PC-3 (cell line): ENCODE data around the gene PPP2R3A. TPM values are rescaled to one million over a fixed set of nuclear protein-coding genes. Genes with fewer than 3 reads are reported as not detected.

Source experiments
- ATAC-seq: fragments of 200-7000 bp; cut with Tn5 transposase; 2 replicates; pipeline ENCODE4 v1.9.1; 2020; ENCODE audit warnings: mild to moderate bottlenecking, moderate library complexity
- BruUV-seq: library from RNA; stranded (reverse); fragments of 400-500 nt; replicated peaks from 2 replicates; lab custom pipeline; 2021; lab: Mats Ljungman, UMichigan
- CTCF ChIA-PET: fragments of 300-600 bp; sonication (Branson Sonifier 250); formaldehyde crosslinking; loops from one replicate; lab custom pipeline; 2022; ENCODE audit warnings: antibody characterized with exemption; lab: Charles Lee
- POLR2A ChIA-PET: fragments of 300-600 bp; sonication (Branson Sonifier 250); formaldehyde crosslinking; loops from one replicate; lab custom pipeline; 2022; ENCODE audit warnings: antibody characterized with exemption; ENCODE audit not compliant: unreplicated experiment; lab: Charles Lee
- DNase-seq: peaks from one replicate; pipeline ENCODE4 v3.0.0-alpha.2; 2015
- H2AFZ ChIP-seq: fragments of 300-600 bp; sonication (generic); 2 replicates; pipeline ENCODE4 v1.6.0; 2016; ENCODE audit warnings: antibody characterized with exemption, low read length
- H3F3A ChIP-seq: fragments of 300-600 bp; sonication (generic); one replicate; pipeline ENCODE4 v1.6.0; 2017; ENCODE audit warnings: antibody characterized with exemption, low read length, control low read depth, mild to moderate bottlenecking; ENCODE audit not compliant: unreplicated experiment
- H3K27ac ChIP-seq: fragments of 300-600 bp; sonication (generic); 2 replicates; pipeline ENCODE4 v1.5.1; 2016; ENCODE audit warnings: mild to moderate bottlenecking, low read length
- H3K27me3 ChIP-seq: fragments of 300-600 bp; sonication (generic); 2 replicates; pipeline ENCODE4 v1.6.1; 2016; ENCODE audit warnings: low read length, mixed read lengths
- H3K36me3 ChIP-seq: fragments of 300-600 bp; sonication (generic); 2 replicates; pipeline ENCODE4 v1.6.1; 2016; ENCODE audit warnings: low read depth, mixed run types, low read length, mixed read lengths
- H3K4me1 ChIP-seq: fragments of 300-600 bp; sonication (generic); 2 replicates; pipeline ENCODE4 v1.5.1; 2016; ENCODE audit warnings: low read length; ENCODE audit not compliant: insufficient read depth
- H3K4me2 ChIP-seq: fragments of 300-600 bp; sonication (generic); 2 replicates; pipeline ENCODE4 v1.6.0; 2016; ENCODE audit warnings: low read length
- H3K4me3 ChIP-seq: fragments of 300-600 bp; sonication (generic); 2 replicates; pipeline ENCODE4 v1.5.1; 2016; ENCODE audit warnings: mild to moderate bottlenecking, low read length, mixed read lengths
- H3K79me2 ChIP-seq: fragments of 300-600 bp; sonication (generic); 2 replicates; pipeline ENCODE4 v1.6.1; 2017; ENCODE audit warnings: low read length, mixed read lengths
- H3K9ac ChIP-seq: fragments of 300-600 bp; sonication (generic); 2 replicates; pipeline ENCODE4 v1.6.0; 2016; ENCODE audit warnings: mild to moderate bottlenecking, low read length
- H3K9me2 ChIP-seq: fragments of 300-600 bp; sonication (generic); replicated peaks from 2 replicates; pipeline ENCODE4 v1.6.1; 2016; ENCODE audit warnings: mixed run types, low read length, mixed read lengths
- H3K9me3 ChIP-seq: fragments of 300-600 bp; sonication (generic); 2 replicates; pipeline ENCODE4 v1.6.1; 2016; ENCODE audit warnings: low read length, mixed read lengths
- H4K20me1 ChIP-seq: fragments of 300-600 bp; sonication (generic); 2 replicates; pipeline ENCODE4 v1.6.1; 2016; ENCODE audit warnings: low read length, mixed read lengths
- CTCF ChIP-seq: fragments of 300-600 bp; sonication (generic); conservative IDR thresholded peaks from 2 replicates; pipeline ENCODE4 v1.5.1; 2017; ENCODE audit warnings: antibody characterized with exemption, low read depth, mild to moderate bottlenecking, low read length
- EZH2 ChIP-seq: fragments of 300-600 bp; sonication (generic); IDR thresholded peaks from one replicate; pipeline ENCODE4 v1.6.1; 2017; ENCODE audit warnings: antibody characterized with exemption, mild to moderate bottlenecking, low read length; ENCODE audit not compliant: unreplicated experiment
- EZH2phosphoT487 ChIP-seq: fragments of 300-600 bp; sonication (generic); IDR thresholded peaks from 2 replicates; pipeline ENCODE4 v1.6.1; 2018; ENCODE audit warnings: mild to moderate bottlenecking, antibody characterized with exemption, low read length, borderline replicate concordance
- intact Hi-C: fragments of 100-400 bp; cut with micrococcal nuclease; formaldehyde crosslinking; loops from 2 replicates; pipeline ENCODE4 v1.9.0; 2023
- total RNA-seq: library from RNA; depleted of rRNA; stranded (reverse); fragments of >200 nt; gene quantifications from 2 replicates; pipeline ENCODE4 v1.2.3, GENCODE V29; 2014

Gene PPP2R3A
- total RNA-seq, 1 experiment from 2014 or later = 12.3 TPM

GRCh38 chr3:136093771-136094170 lies 128.2 kb downstream of the PPP2R3A start:
- no peak for ATAC-seq

GRCh38 chr3:136105044-136105443 lies 139.5 kb downstream of the PPP2R3A start:
- TF ChIP-seq EZH2phosphoT487 (no peak), EZH2 (no peak), CTCF (no peak)

More at GRCh38 chr3:136093771-136094170, 128.2 kb downstream of the PPP2R3A start:
- H3F3A ChIP-seq = no peaks in the 10 kb centered on the region
- CTCF ChIA-PET = no interaction called here
- no peaks in the 10 kb centered on the region for H3K79me2 ChIP-seq
- intact Hi-C loops = no loop called here
- no peaks in the 10 kb centered on the region for H3K27me3 ChIP-seq
- H3K9me2 ChIP-seq = no peaks in the 10 kb centered on the region
- H3K9me3 ChIP-seq = no peaks in the 10 kb centered on the region
- H3K4me3 ChIP-seq = no peak overlapping the region
- no peak overlapping the region for H2AFZ ChIP-seq
- no peaks in the 10 kb centered on the region for H3K4me1 ChIP-seq
- H4K20me1 ChIP-seq = no peaks in the 10 kb centered on the region
- BruUV-seq = no TSS peak
- no peak for TF ChIP-seq EZH2
- no peak for TF ChIP-seq EZH2phosphoT487
- POLR2A ChIA-PET = no interaction called here
- no peak overlapping the region for H3K27ac ChIP-seq
- H3K4me2 ChIP-seq = no peak overlapping the region
- no peak for DNase-seq
- H3K36me3 ChIP-seq = peaks cover 25% of the 10 kb centered on the region
- H3K9ac ChIP-seq = no peak overlapping the region

GRCh38 chr3:136106101-136106500 lies 140.6 kb downstream of the PPP2R3A start:
- POLR2A ChIA-PET = no interaction called here
- TF ChIP-seq EZH2 (no peak), CTCF (no peak), EZH2phosphoT487 (no peak)

More at GRCh38 chr3:136105044-136105443, 139.5 kb downstream of the PPP2R3A start:
- no peaks in the 10 kb centered on the region for H3K9me2 ChIP-seq
- POLR2A ChIA-PET = no interaction called here
- no peaks in the 10 kb centered on the region for H3K79me2 ChIP-seq
- intact Hi-C loops = no loop called here
- H3F3A ChIP-seq = no peaks in the 10 kb centered on the region
- no peak overlapping the region for H3K4me2 ChIP-seq
- no peaks in the 10 kb centered on the region for H3K9me3 ChIP-seq
- no peaks in the 10 kb centered on the region for H4K20me1 ChIP-seq
- H3K36me3 ChIP-seq = no peaks in the 10 kb centered on the region
- CTCF ChIA-PET = no interaction called here
- H3K27me3 ChIP-seq = no peaks in the 10 kb centered on the region
- no peak for DNase-seq
- H3K4me1 ChIP-seq = no peaks in the 10 kb centered on the region
- ATAC-seq = no peak
- H3K4me3 ChIP-seq = no peak overlapping the region
- H3K9ac ChIP-seq = no peak overlapping the region
- H3K27ac ChIP-seq = no peak overlapping the region
- no peak overlapping the region for H2AFZ ChIP-seq
- BruUV-seq = no TSS peak

More at GRCh38 chr3:136106101-136106500, 140.6 kb downstream of the PPP2R3A start:
- H3K4me2 ChIP-seq = no peak overlapping the region
- BruUV-seq = no TSS peak
- no peaks in the 10 kb centered on the region for H3F3A ChIP-seq
- intact Hi-C loops = no loop called here
- no peak overlapping the region for H3K27ac ChIP-seq
- no peaks in the 10 kb centered on the region for H3K36me3 ChIP-seq
- H3K79me2 ChIP-seq = no peaks in the 10 kb centered on the region
- no peaks in the 10 kb centered on the region for H3K9me3 ChIP-seq
- H3K9me2 ChIP-seq = no peaks in the 10 kb centered on the region
- H2AFZ ChIP-seq = no peak overlapping the region
- H3K9ac ChIP-seq = no peak overlapping the region
- DNase-seq (no peak), ATAC-seq (no peak)
- H4K20me1 ChIP-seq = no peaks in the 10 kb centered on the region
- no peaks in the 10 kb centered on the region for H3K27me3 ChIP-seq
- CTCF ChIA-PET = no interaction called here
- H3K4me1 ChIP-seq = no peaks in the 10 kb centered on the region
- no peak overlapping the region for H3K4me3 ChIP-seq
